OCI-LY3 (cell line): ENCODE measurements around the gene UGT1A4.

Experiments
- CTCF ChIP-seq: fragments of 200-600, 300-600 bp; sonication (generic); IDR thresholded peaks from 2 replicates; pipeline ENCODE4 v1.5.1; 2014; ENCODE audit warnings: antibody characterized with exemption, low read length, low read depth
- EZH2phosphoT487 ChIP-seq: fragments of 200-600 bp; shearing (Covaris generic); IDR thresholded peaks from 2 replicates; pipeline ENCODE4 v1.6.1; 2018; ENCODE audit warnings: antibody characterized with exemption, mixed run types, low read depth

DNA sequence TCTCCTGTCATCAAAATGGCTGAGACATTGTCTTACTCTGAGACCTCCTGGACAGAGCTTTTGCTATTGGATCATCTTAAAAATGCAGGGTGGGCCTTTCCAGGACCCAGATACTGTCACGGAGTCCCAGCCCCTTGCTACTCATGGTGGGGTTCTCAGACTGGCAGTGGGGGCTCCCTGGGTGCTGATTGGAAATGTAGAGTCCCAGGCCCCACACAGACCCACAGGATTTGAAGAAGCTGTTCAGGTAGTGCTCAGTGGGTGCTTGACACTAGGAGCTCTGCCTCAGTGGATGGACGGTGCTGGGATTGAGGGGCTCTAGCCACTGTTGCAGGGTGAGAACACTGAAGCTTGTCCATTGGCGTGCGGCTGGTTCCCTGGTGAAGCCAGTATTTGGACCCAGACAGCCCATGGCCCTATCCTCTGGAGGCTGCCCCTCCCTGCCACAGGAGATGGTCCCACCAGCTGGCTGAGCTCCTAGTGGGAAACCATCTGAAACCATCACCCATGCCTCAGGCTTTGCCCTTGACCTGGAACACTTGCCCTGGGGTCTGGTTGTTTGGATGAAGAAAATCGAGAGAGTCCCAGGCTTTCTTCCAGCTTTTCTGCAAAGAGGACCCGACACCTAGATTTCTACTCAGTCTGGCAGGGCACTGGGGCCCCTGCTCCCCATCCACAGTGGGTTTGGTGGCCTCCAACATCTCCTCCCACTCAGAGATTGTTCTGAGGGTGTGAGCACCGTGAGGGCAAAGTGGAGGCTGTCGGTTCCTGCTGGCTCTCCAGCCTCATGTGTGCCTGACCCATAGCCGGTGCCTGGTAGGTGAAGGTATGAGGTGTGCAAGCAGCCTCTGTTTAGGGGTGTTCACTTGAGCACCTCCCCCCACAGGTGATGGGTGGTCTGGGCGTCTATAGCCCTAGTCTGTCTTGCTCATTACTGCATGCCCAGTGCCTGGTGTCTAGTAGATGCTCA lies 89.7 kb downstream of the UGT1A4 start:
- no peak for TF ChIP-seq CTCF
- no peak for TF ChIP-seq EZH2phosphoT487
